ENCODE results near the gene PLEKHA6.

- TF ChIP-seq CTCF (IDR thresholded peaks at IDR 0.05) (no peak), POLR2A (IDR thresholded peaks at IDR 0.05) (no peak)
Measured at GRCh38 chr1:204384636-204385352, 25.1 kb upstream of the PLEKHA6 start.

All from right lobe of liver (tissue), 4 donors.